HG03175 (cell line): ENCODE results near the gene SUSD2.
"Not testable (repeated sequence)": the region's sequence is repeated elsewhere in the genome, so short reads cannot be mapped to it uniquely, and the experiment has no call there.

Experiments used
- ATAC-seq: cut with Tn5 transposase; IDR thresholded peaks from one replicate; pipeline ENCODE4 v1.9.1; 2021; ENCODE audit warnings: mild to moderate bottlenecking, moderate library complexity; ENCODE audit not compliant: unreplicated experiment

SUSD2 gene

GRCh38 chr22:24209016-24209415, 27.7 kb downstream of the SUSD2 start:
- ATAC-seq, result no peak

- ATAC-seq, result no peak
These were observed 28.4 kb downstream of the SUSD2 start for GRCh38 chr22:24209687-24210086.

- not testable (repeated sequence) for ATAC-seq
These were observed 29.1 kb downstream of the SUSD2 start for GRCh38 chr22:24210409-24210808.

- ATAC-seq, result not testable (repeated sequence)
These were observed 30.4 kb downstream of the SUSD2 start for GRCh38 chr22:24211716-24212115.

GRCh38 chr22:24213111-24213510, 31.8 kb downstream of the SUSD2 start:
- not testable (repeated sequence) for ATAC-seq

- ATAC-seq, result no peak
These were observed 33.4 kb downstream of the SUSD2 start for GRCh38 chr22:24214467-24215285.

GRCh38 chr22:24216541-24217209, 35.4 kb downstream of the SUSD2 start:
- no peak for ATAC-seq

- no peak for ATAC-seq
These were observed 36.1 kb downstream of the SUSD2 start for GRCh38 chr22:24217384-24217783.

- ATAC-seq, result no peak
These were observed 38.5 kb downstream of the SUSD2 start for GRCh38 chr22:24219750-24220149.

GRCh38 chr22:24224468-24224867, 43.2 kb downstream of the SUSD2 start:
- no peak for ATAC-seq

GRCh38 chr22:24225044-24225601, 43.8 kb downstream of the SUSD2 start:
- no peak for ATAC-seq

GRCh38 chr22:24225951-24226350, 44.7 kb downstream of the SUSD2 start:
- no peak for ATAC-seq

- ATAC-seq, result no peak
These were observed 49.8 kb downstream of the SUSD2 start for GRCh38 chr22:24230911-24231656.

- ATAC-seq, result no peak
These were observed 50.4 kb downstream of the SUSD2 start for GRCh38 chr22:24231706-24232105.

- ATAC-seq, result no peak
These were observed 50.8 kb downstream of the SUSD2 start for GRCh38 chr22:24232124-24232523.

GRCh38 chr22:24232725-24233124, 51.4 kb downstream of the SUSD2 start:
- no peak for ATAC-seq

- no peak for ATAC-seq
These were observed 51.9 kb downstream of the SUSD2 start for GRCh38 chr22:24233235-24233634.

- no peak for ATAC-seq
These were observed 52.5 kb downstream of the SUSD2 start for GRCh38 chr22:24233816-24234215.

- ATAC-seq, result no peak
These were observed 54.0 kb downstream of the SUSD2 start for GRCh38 chr22:24235315-24235714.

GRCh38 chr22:24236656-24237055, 55.4 kb downstream of the SUSD2 start:
- ATAC-seq, result no peak

- ATAC-seq, result not testable (repeated sequence)
These were observed 56.9 kb downstream of the SUSD2 start for GRCh38 chr22:24238101-24238694.
